ENCODE measurements around the gene CMTM6. TPM values are rescaled to one million over a fixed set of nuclear protein-coding genes. Genes with fewer than 3 reads are reported as not detected.

The CMTM6 gene
- 3.9 TPM for polyA plus RNA-seq (2012; ENCODE audit: insufficient read depth, insufficient read length, low read depth)

GRCh38 chr3:32502118-32502945 lies at the start of gene CMTM6:
CMTM6 (minus strand) TSS chr3:32502852; CDS start chr3:32502745, 107 bp downstream.
- no peak for TF ChIP-seq CTCF (IDR thresholded peaks at IDR 0.05; ENCODE audit: low read depth, low read length)
- peak within 1 kb of the TSS; percentile 67 for H3K4me3 ChIP-seq (ENCODE audit: low read depth, low read length)
- peak; percentile 75 for DNase-seq
- H3K4me1 ChIP-seq = no peaks in the 10 kb centered on the region
- no peaks in the 10 kb centered on the region for H3K36me3 ChIP-seq
- no peaks in the 10 kb centered on the region for H3K27me3 ChIP-seq
- no peaks in the 10 kb centered on the region for H3K9me3 ChIP-seq

- Histone ChIP-seq H3K4me1 (no peaks in the 10 kb centered on the region), H3K27me3 (no peaks in the 10 kb centered on the region), H3K9me3 (no peaks in the 10 kb centered on the region), H3K4me3 (ENCODE audit: low read depth, low read length) (no peak overlapping the region), H3K36me3 (no peaks in the 10 kb centered on the region)
- TF ChIP-seq CTCF (IDR thresholded peaks at IDR 0.05; ENCODE audit: low read depth, low read length) = no peak
- no peak for DNase-seq
Observed at GRCh38 chr3:32552013-32552412, 49.4 kb upstream of the CMTM6 start.

- DNase-seq = no peak
- Histone ChIP-seq H3K9me3 (no peaks in the 10 kb centered on the region), H3K36me3 (no peaks in the 10 kb centered on the region), H3K4me1 (no peaks in the 10 kb centered on the region), H3K27me3 (no peaks in the 10 kb centered on the region), H3K4me3 (ENCODE audit: low read depth, low read length) (no peak overlapping the region)
- TF ChIP-seq CTCF (IDR thresholded peaks at IDR 0.05; ENCODE audit: low read depth, low read length) = no peak
Observed at GRCh38 chr3:32551496-32551895, 48.8 kb upstream of the CMTM6 start.

GRCh38 chr3:32551087-32551486 lies 48.4 kb upstream of the CMTM6 start:
- no peaks in the 10 kb centered on the region for H3K4me1 ChIP-seq
- H3K36me3 ChIP-seq = no peaks in the 10 kb centered on the region
- no peak for DNase-seq
- TF ChIP-seq CTCF (IDR thresholded peaks at IDR 0.05; ENCODE audit: low read depth, low read length) = no peak
- H3K27me3 ChIP-seq = no peaks in the 10 kb centered on the region
- no peaks in the 10 kb centered on the region for H3K9me3 ChIP-seq
- no peak overlapping the region for H3K4me3 ChIP-seq (ENCODE audit: low read depth, low read length)

GRCh38 chr3:32545305-32545704 lies 42.7 kb upstream of the CMTM6 start:
- no peak for DNase-seq
- no peak overlapping the region for H3K4me3 ChIP-seq (ENCODE audit: low read depth, low read length)
- no peaks in the 10 kb centered on the region for H3K36me3 ChIP-seq
- no peaks in the 10 kb centered on the region for H3K9me3 ChIP-seq
- no peaks in the 10 kb centered on the region for H3K4me1 ChIP-seq
- no peaks in the 10 kb centered on the region for H3K27me3 ChIP-seq
- TF ChIP-seq CTCF (IDR thresholded peaks at IDR 0.05; ENCODE audit: low read depth, low read length) = no peak

GRCh38 chr3:32544894-32545293 lies 42.2 kb upstream of the CMTM6 start:
- Histone ChIP-seq H3K4me1 (no peaks in the 10 kb centered on the region), H3K4me3 (ENCODE audit: low read depth, low read length) (no peak overlapping the region), H3K9me3 (no peaks in the 10 kb centered on the region), H3K36me3 (no peaks in the 10 kb centered on the region), H3K27me3 (no peaks in the 10 kb centered on the region)
- DNase-seq = no peak
- TF ChIP-seq CTCF (IDR thresholded peaks at IDR 0.05; ENCODE audit: low read depth, low read length) = no peak

Measured in BE2C (cell line).